Measurements from ENCODE around the gene ITGAV.

- TF ChIP-seq CTCF (IDR thresholded peaks at IDR 0.05) (no peak), POLR2A (IDR thresholded peaks at IDR 0.05) (no peak)
Observed at GRCh38 chr2:186554850-186555671, 34.8 kb upstream of the ITGAV start.
